RPMI8226 (cell line): ENCODE data around the gene MESD.
A peak's percentile ranks its signal among the peaks of the same experiment; 100 is the strongest.
"Not testable (repeated sequence)": the region's sequence is repeated elsewhere in the genome, so short reads cannot be mapped to it uniquely, and the experiment has no call there.

Source experiments
- DNase-seq: peaks from one replicate; pipeline ENCODE4 v3.0.0-alpha.2; 2015

Gene MESD

GRCh38 chr15:80988148-80988796 is 1.3 kb downstream of the MESD start:
- DNase-seq = no peak

- no peak for DNase-seq
These were observed 3.1 kb downstream of the MESD start for GRCh38 chr15:80986487-80986886.

- DNase-seq = no peak
These were observed 3.6 kb downstream of the MESD start for GRCh38 chr15:80985981-80986380.

- no peak for DNase-seq
These were observed 4.8 kb downstream of the MESD start for GRCh38 chr15:80984856-80985255.

- DNase-seq = no peak
These were observed 6.8 kb downstream of the MESD start for GRCh38 chr15:80982839-80983238.

GRCh38 chr15:80982205-80982604 is 7.4 kb downstream of the MESD start:
- DNase-seq = no peak

- no peak for DNase-seq
These were observed 9.9 kb downstream of the MESD start for GRCh38 chr15:80979538-80980200.

- DNase-seq = no peak
These were observed 10.8 kb downstream of the MESD start for GRCh38 chr15:80978685-80979329.

- peak; percentile 58 for DNase-seq
These were observed 12.0 kb downstream of the MESD start for GRCh38 chr15:80977627-80978036.

- DNase-seq = no peak
These were observed 12.8 kb downstream of the MESD start for GRCh38 chr15:80976851-80977250.

- DNase-seq = no peak
These were observed 14.7 kb downstream of the MESD start for GRCh38 chr15:80974914-80975313.

GRCh38 chr15:80972276-80972675 is 17.3 kb downstream of the MESD start:
- no peak for DNase-seq

GRCh38 chr15:80971143-80971542 is 18.5 kb downstream of the MESD start:
- DNase-seq = no peak

- no peak for DNase-seq
These were observed 19.0 kb downstream of the MESD start for GRCh38 chr15:80970658-80971057.

GRCh38 chr15:80970018-80970657 is 19.5 kb downstream of the MESD start:
- DNase-seq = peak; percentile 77

- DNase-seq = no peak
These were observed 20.3 kb downstream of the MESD start for GRCh38 chr15:80969316-80969715.

GRCh38 chr15:80967991-80968510 is 21.6 kb downstream of the MESD start:
- DNase-seq = no peak

- DNase-seq = no peak
These were observed 22.2 kb downstream of the MESD start for GRCh38 chr15:80967451-80967850.

- no peak for DNase-seq
These were observed 23.0 kb downstream of the MESD start for GRCh38 chr15:80966431-80967197.

GRCh38 chr15:80965454-80965853 is 24.2 kb downstream of the MESD start:
- not testable (repeated sequence) for DNase-seq

GRCh38 chr15:80958818-80959495 is 30.7 kb downstream of the MESD start:
- DNase-seq = no peak

GRCh38 chr15:80957976-80958375 is 31.6 kb downstream of the MESD start:
- DNase-seq = no peak
